GM19467 (cell line): ENCODE results near the gene NRM.
"Not testable (repeated sequence)": the region's sequence is repeated elsewhere in the genome, so short reads cannot be mapped to it uniquely, and the experiment has no call there.

Source experiments
- ATAC-seq: cut with Tn5 transposase; IDR thresholded peaks from one replicate; pipeline ENCODE4 v1.9.1; 2021; ENCODE audit warnings: mild to moderate bottlenecking, moderate library complexity; ENCODE audit not compliant: unreplicated experiment

The NRM gene

GRCh38 chr6:30672445-30673253 lies 18.1 kb downstream of the NRM start, which contains the start of gene DHX16:
Gene DHX16 (minus strand): TSS chr6:30673006. CDS start chr6:30672841, 165 bp downstream.
- ATAC-seq, result peak; percentile 63

DNA sequence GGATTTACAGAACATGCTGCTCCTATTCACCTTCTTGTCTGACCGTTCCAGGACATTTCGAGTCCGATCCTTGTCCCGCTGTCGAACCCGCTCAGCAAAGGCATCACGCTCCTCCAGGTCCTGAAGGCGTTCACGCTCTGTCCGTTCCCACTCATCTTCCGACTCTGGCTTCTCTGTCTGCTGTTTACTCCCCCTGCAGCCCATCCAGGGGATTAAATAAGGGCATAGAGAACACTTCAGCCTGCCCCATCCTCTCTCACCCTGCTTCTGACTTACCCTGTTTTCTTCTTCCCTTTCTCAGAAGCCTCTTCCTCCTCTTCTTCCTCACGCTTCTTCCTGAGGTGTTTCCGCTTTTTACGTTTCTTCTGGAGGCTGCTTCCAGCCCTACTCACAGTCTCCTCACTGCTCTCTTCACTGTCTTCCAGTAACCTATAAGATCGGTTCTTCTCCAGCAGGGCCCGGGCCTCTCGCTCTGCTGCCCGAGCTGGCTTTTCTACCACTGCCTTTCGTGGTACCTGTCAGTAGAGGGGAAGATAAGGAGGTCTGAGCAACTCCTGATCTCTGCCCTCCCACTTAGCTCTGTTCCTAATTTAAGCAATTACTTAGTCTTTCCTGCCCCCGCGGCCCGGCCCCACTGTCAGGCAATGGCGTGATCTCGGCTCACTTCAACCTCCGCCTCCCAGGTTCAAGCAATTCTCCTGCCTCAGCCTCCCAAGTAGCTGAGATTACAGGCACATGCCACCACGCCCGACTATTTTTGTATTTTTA lies 19.8 kb downstream of the NRM start:
- ATAC-seq, result no peak

- ATAC-seq, result not testable (repeated sequence)
Observed at GRCh38 chr6:30666300-30666699, 24.5 kb downstream of the NRM start.

- no peak for ATAC-seq
Observed at GRCh38 chr6:30664994-30665767, 25.6 kb downstream of the NRM start.

- ATAC-seq, result not testable (repeated sequence)
Observed at GRCh38 chr6:30657922-30658321, 32.9 kb downstream of the NRM start.

- ATAC-seq, result no peak
Observed at GRCh38 chr6:30657454-30657853, 33.3 kb downstream of the NRM start.

DNA sequence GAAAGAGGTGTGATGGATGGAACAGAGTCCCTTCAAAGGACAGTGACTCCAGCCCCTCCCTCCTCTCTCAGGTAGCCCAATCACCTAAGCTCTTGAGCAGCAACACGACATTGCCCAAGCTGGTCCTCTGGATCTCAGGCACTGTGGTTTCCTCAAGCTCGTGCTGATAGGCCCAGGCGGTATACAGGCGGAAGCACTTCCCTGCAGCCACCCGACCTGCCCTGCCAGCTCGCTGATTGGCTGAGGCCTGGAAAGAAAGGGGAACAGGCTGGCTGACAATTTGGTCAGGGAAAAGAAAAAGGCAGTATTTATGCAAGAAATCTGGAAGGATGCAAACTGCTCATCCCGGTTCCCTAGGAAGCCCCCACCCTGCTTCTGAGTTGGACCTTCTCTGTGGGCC lies 34.3 kb downstream of the NRM start:
- ATAC-seq, result no peak

GRCh38 chr6:30655743-30656094 lies 35.1 kb downstream of the NRM start:
- no peak for ATAC-seq

DNA sequence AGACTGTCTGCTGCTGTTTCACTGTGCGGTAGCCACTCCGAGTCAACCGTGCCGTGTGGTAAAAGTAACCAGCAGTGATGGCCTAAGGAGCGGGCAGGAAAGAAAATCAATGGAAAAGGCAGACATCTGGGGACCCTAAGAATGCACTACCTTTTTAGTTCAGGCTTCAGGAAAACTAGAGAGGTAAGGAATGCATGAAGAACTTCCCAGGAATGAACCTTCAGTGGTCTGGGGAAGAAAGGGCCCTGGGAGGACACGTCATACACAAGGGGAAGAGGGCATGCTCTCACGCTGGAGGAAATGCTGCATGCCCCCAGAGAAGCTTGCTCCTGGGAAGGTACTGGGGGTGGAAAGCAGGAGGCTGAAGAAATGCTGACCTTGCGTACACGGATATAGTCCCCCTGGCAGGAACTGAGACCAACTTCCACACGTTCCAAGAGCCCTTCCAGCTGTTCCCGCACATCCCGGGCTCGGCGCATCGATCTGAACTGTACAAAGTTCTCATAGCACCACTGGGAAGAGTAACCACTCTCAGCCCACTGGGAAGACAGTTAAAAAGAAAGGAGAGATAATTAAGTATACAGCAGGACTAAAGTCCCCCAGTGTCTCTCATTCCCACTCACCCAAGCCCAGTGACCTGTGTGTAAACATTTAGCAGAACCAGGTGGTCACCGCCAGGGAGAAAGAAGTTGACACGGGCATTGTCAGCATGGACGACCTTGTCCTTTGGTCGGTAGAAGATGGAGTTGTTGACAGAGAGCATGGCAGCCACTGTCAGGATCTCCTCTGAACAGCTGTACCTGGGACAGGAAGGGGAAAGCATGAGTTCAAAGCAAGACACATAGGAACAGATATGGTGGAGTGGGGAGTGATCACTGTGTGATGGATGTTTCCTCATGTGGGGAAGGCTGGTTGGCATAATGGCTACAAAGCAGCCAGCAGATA lies 35.7 kb downstream of the NRM start:
- no peak for ATAC-seq

DNA sequence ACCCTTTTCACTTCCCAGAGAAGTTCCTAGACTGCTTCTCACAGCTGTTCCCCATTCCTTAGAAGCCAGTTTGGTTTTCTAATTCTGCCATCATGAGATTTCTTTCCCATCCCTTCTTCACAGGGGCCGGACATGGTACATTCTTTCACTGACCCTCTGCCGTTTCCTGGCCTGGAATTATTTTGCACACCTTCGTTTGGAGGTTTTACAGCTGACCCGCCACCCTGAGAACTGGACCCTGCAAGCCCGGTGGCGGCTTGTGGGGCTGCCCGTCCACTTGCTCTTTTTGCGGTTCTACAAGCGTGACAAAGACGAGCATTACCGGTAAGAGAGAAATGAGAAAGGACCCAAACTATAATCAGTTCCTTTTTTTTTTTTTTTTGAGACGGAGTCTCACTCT lies 39.6 kb downstream of the NRM start:
- no peak for ATAC-seq

GRCh38 chr6:30647242-30648116 lies 43.3 kb downstream of the NRM start:
- ATAC-seq, result peak; percentile 43

- ATAC-seq, result peak; percentile 49
Observed at GRCh38 chr6:30646450-30647241, 44.1 kb downstream of the NRM start, which contains the start of gene C6orf136. Gene C6orf136 (plus strand): TSS chr6:30647133. CDS start chr6:30647232, 99 bp downstream.

GRCh38 chr6:30645989-30646388 lies 44.8 kb downstream of the NRM start:
- no peak for ATAC-seq

DNA sequence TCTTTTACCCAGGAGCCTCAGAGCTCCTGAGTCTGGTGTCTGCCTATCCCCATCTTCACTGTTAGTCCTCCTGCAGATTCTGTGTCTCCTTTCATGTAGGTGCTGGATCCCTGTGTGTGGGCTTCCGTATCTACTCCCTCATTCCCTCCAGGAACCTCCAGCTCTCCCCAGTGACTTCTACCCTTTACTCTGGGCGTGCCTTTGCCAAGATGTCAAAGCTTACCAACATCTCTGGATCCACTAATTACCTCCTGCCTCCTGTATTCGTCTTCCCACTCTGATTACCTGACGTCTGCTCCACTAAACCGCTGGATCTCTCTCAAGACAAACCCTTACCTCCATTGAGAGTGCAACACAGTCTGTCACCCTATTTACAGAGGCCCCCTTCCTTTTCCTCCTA lies 46.0 kb downstream of the NRM start:
- no peak for ATAC-seq

DNA sequence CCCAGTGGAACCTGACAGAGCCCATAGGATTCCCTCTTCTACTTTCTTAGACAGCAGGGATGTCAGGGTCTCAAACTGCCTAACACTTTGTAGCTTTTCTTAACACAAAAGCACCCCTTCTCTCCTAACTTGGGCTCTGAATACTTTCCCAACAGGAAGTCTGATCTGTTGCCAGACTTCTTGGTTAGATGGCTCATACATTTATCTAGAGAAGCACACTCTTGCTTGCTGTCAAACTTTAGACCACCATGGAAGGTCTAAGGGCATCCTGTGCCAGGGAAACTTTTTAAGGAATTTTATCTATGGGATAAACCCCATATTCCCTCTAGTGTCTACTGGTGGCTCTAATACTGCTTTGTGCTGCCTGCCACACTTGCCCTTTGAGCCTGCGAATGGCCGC lies 47.1 kb downstream of the NRM start:
- no peak for ATAC-seq

GRCh38 chr6:30641048-30641447 lies 49.7 kb downstream of the NRM start:
- no peak for ATAC-seq

- no peak for ATAC-seq
Observed at GRCh38 chr6:30640481-30640880, 50.3 kb downstream of the NRM start.
